Islet of Langerhans (tissue), 1 donor: Measurements from ENCODE around the gene CALD1.
A peak's percentile ranks its signal among the peaks of the same experiment; 100 is the strongest.

Experiments
- FAIRE-seq: peaks from one replicate; lab custom pipeline; 2011; peaks lifted over from hg19 to GRCh38; lab: Jason Lieb, UNC

CALD1 gene

DNA sequence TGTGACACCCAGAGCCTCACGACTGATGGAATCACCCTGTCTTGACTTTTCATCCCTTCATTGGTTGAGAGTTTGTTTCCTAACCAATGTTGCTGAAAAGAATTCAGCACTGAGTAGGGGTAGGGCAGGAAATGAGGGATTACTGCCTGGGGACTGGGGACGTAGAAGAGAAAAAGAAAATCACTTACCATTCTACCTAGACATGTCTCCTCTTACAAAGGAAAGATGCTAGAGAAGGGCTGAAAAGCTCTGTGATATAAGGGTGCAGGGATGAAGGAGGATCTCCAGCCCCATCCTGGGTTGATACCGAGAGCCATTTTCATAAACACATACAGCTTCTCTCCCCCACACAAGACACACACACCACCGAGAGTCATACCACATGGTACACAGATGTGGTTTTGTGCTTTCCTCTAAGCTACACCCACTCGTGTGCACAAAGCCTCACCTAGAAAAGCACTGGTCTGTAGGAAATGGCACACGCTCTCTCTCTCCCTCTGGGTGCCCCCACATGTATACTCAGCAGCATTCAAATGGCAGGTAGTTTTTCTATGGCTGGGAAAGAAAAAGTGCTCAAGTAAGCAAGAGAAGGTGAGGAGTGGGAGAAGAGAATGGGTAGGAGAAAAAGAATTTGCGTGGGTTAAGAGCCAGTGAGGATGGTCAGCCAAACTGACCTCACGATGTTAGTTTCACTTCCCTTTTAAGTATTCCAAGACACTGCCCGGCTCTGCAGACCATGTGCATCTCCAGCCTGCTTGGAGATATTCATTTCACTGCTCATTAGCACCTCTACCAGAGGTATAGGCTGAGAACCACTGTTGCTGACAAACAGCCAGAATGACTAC lies 85.8 kb downstream of the CALD1 start:
- no peak for FAIRE-seq

GRCh38 chr7:134866617-134867016 lies 87.2 kb downstream of the CALD1 start:
- FAIRE-seq = no peak

- no peak for FAIRE-seq
Measured at GRCh38 chr7:134870156-134870555, 90.7 kb downstream of the CALD1 start.

DNA sequence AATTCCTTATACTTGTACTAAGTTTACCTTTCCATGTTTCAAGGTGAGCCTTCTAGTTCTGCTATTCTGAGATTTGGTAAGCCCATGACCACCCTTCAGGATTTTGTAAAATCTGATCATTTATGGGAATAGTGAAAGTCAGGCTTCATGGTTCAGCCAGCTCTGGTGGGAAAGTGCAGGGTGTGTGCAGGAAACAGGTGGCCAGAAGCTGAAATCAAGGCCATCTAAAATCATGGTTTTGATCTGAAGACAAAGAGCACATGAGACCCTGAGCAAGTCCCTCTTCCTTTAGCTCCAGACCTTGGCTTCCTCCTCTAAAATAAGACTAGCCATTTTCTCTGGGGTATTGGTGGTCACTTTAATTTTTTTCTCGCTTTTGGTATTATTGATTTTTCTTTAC lies 91.3 kb downstream of the CALD1 start:
- FAIRE-seq = no peak

- no peak for FAIRE-seq
Measured at GRCh38 chr7:134873253-134873652, 93.8 kb downstream of the CALD1 start.

- no peak for FAIRE-seq
Measured at GRCh38 chr7:134874407-134874806, 95.0 kb downstream of the CALD1 start.

- no peak for FAIRE-seq
Measured at GRCh38 chr7:134875867-134876266, 96.4 kb downstream of the CALD1 start.

DNA sequence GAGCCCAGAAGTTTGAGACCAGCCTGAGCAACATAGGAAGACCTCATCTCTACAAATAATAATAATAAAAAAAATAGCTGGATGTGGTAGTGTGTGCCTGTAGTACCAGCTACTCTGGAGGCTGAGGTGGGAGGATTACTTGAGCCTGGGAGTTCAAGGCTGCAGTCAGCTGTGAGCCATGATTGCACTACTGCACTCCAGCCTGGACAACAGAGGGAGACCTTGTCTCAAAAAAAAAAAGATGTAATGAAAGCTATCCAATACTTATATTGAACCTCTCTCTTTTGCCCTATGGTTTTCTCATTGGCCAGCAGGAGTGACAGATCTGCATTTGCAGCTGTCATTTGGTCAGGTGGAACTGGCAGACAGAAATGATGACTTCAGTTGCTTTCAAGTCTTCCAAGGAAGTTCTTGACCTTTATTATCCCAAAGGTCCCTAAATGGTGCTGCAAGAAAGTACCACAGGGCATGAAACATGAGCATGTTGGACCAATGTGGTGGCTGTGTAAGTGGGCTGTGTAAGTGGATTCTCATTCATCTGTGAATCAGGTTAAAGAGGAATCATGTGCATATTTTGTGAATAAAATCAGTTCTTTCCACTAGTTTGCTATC lies 99.4 kb downstream of the CALD1 start:
- FAIRE-seq = no peak

DNA sequence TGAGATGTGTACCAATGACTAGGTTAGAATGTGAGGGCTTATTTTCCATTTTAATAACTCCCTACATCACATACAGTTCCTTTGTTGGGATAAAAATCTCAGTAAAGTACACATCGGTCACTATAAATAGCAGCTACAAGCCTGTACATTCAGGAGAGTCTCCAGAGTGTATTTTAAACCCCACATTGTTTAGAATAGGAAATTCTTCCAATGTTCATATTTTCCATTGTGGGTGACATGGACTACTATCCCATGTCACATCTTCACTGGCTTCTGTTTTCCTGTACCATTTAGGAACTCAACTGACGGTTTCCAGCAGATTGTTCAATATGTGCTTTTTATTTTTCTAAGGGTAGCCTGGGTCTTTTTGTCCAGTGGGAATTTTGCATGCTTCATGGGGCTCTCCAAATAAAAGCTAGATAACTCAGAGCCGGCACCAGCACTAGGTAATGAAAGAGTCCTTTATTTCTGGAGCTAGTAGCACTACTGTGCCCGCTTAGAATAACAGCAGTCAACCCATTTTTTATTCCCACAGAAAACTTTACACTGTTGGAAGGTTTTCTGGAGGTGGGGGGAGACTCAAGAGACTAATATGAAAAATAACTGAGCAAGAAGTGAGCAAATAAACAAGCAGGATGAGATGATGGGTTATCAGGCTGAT lies 100.5 kb downstream of the CALD1 start:
- no peak for FAIRE-seq

DNA sequence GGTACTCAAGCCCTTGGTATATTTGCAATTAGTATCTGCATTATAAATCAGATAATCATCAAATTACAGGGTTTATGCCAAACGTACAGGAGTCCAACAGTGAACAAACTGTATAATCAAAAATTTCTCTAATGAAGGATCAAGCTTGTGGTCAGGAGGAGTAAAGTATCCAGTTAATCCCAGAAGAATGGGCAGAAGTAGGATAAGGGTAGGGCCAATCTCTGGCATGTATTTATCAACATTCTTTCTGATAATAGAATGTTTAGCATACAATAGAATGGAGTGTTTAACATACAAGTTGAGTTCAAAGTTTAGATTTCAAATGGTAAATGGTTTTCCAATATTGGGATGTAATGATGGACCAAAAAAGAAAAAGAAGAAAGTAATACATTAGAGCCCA lies 103.0 kb downstream of the CALD1 start:
- FAIRE-seq = no peak

- FAIRE-seq = no peak
Measured at GRCh38 chr7:134885967-134886352, 106.5 kb downstream of the CALD1 start.

GRCh38 chr7:134886353-134887057 lies 107.1 kb downstream of the CALD1 start:
- peak; percentile 95 for FAIRE-seq

- FAIRE-seq = no peak
Measured at GRCh38 chr7:134887523-134887922, 108.1 kb downstream of the CALD1 start.

- no peak for FAIRE-seq
Measured at GRCh38 chr7:134888141-134888740, 108.8 kb downstream of the CALD1 start.

- FAIRE-seq = no peak
Measured at GRCh38 chr7:134890246-134891240, 111.1 kb downstream of the CALD1 start.

DNA sequence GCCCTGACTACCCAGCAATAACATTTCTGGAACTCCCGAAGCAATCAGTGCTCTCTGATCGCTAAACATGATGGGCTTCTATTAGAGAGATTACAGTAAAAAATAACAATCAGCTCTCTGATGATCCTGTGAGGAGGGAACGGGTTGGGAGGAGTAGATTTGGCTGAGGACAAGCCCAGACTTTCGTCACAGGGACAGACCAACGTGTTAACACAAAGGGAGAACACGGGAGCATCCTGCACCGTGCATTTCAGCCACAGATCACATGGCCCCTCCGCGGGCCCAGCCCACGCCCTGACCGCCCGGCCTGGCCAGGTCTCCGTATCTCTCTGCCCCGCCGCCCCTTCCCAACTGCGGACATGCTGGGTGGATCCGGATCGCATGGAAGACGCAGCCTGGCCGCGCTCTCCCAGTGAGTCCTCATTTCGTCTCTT lies 111.8 kb downstream of the CALD1 start:
- no peak for FAIRE-seq

DNA sequence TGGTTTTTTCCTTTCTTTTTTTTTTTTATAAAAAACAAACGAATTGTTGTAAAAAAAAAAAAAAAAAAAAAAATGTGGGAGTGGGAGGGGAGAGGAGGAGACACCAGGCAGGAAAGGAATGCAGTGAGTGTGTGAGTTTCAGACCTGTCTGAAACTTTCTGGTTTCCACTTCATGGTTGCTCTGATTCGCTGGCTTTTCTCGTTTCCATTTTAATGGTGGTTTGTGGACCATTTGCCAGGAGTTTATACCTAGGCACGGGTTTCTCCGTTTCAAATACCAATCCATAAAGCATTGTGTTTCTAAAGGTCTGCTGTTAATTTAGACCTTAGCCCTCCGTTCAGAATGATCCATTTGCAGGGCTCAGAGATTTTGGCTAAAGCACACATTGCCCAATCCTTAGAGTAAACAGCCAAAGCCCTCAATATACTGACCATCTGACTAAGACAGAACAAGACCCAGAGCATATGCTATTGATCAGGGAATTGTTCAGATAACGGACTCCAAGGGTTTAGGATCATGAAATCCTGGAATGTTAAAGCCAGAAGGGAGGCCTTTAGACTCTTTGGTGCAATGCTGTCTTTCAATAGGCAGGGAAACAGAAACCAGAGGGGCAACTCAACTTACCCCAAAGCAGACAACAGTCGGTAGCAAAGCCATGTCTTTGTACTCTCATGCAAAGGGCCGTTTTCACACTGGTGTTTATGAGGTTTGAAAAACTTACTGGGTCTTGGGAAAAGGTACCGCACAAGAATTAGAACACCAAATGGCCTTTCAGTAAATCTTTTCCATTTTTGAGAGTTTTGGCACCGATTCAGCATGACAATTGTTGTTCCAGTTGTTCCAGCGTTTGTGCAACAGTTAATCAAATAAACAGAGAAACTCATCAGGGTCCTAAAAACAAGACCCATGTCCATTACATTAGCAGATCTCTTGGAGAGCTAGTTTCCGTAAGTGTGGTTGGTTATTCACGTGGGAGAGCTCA lies 112.6 kb downstream of the CALD1 start:
- FAIRE-seq = no peak

GRCh38 chr7:134892963-134893362 lies 113.5 kb downstream of the CALD1 start:
- no peak for FAIRE-seq

- FAIRE-seq = no peak
Measured at GRCh38 chr7:134893920-134894319, 114.5 kb downstream of the CALD1 start.

- FAIRE-seq = no peak
Measured at GRCh38 chr7:134894928-134895327, 115.5 kb downstream of the CALD1 start.
